Myocyte (in vitro differentiated cells): Measurements from ENCODE around the gene IGFBP2. TPM values are rescaled to one million over a fixed set of nuclear protein-coding genes. Genes with fewer than 3 reads are reported as not detected.

Experiments
- DNase-seq: peaks from one replicate; pipeline ENCODE4 v3.0.0-alpha.2; 2012; ENCODE audit warnings: low read depth
- total RNA-seq: library from RNA; depleted of rRNA; stranded (reverse); fragments of >200 nt; gene quantifications from 2 replicates; pipeline ENCODE4 v1.2.3, GENCODE V29; 2014

The IGFBP2 gene
- total RNA-seq, 1 donor from 2014 or later = 0.72 TPM

- no peak for DNase-seq
Observed at GRCh38 chr2:216636551-216637450, 3.6 kb downstream of the IGFBP2 start.

GRCh38 chr2:216637472-216637871 lies 4.3 kb downstream of the IGFBP2 start:
- no peak for DNase-seq

GRCh38 chr2:216643986-216644659 lies 10.9 kb downstream of the IGFBP2 start:
- peak; percentile 13 for DNase-seq

GRCh38 chr2:216644842-216645635 lies 11.8 kb downstream of the IGFBP2 start:
- DNase-seq = no peak

GRCh38 chr2:216645636-216645950 lies 12.4 kb downstream of the IGFBP2 start:
- DNase-seq = no peak

- DNase-seq = no peak
Observed at GRCh38 chr2:216646116-216646515, 12.9 kb downstream of the IGFBP2 start.

- DNase-seq = no peak
Observed at GRCh38 chr2:216648105-216648504, 14.9 kb downstream of the IGFBP2 start.

- DNase-seq = no peak
Observed at GRCh38 chr2:216649574-216649973, 16.4 kb downstream of the IGFBP2 start.

GRCh38 chr2:216650626-216651257 lies 17.5 kb downstream of the IGFBP2 start:
- DNase-seq = no peak

GRCh38 chr2:216651351-216651881 lies 18.2 kb downstream of the IGFBP2 start:
- no peak for DNase-seq

- no peak for DNase-seq
Observed at GRCh38 chr2:216652566-216652965, 19.3 kb downstream of the IGFBP2 start.

- no peak for DNase-seq
Observed at GRCh38 chr2:216653093-216653799, 20.0 kb downstream of the IGFBP2 start.

GRCh38 chr2:216653931-216654365 lies 20.7 kb downstream of the IGFBP2 start:
- no peak for DNase-seq

- DNase-seq = no peak
Observed at GRCh38 chr2:216654528-216655052, 21.4 kb downstream of the IGFBP2 start.

- no peak for DNase-seq
Observed at GRCh38 chr2:216657086-216657855, 24.1 kb downstream of the IGFBP2 start.

- no peak for DNase-seq
Observed at GRCh38 chr2:216657980-216658379, 24.8 kb downstream of the IGFBP2 start.

- no peak for DNase-seq
Observed at GRCh38 chr2:216658757-216659156, 25.5 kb downstream of the IGFBP2 start.

- DNase-seq = no peak
Observed at GRCh38 chr2:216659276-216659675, 26.1 kb downstream of the IGFBP2 start.

GRCh38 chr2:216660496-216660895 lies 27.3 kb downstream of the IGFBP2 start:
- DNase-seq = no peak
